ENCODE measurements around the gene STARD5.

Gene STARD5

DNA sequence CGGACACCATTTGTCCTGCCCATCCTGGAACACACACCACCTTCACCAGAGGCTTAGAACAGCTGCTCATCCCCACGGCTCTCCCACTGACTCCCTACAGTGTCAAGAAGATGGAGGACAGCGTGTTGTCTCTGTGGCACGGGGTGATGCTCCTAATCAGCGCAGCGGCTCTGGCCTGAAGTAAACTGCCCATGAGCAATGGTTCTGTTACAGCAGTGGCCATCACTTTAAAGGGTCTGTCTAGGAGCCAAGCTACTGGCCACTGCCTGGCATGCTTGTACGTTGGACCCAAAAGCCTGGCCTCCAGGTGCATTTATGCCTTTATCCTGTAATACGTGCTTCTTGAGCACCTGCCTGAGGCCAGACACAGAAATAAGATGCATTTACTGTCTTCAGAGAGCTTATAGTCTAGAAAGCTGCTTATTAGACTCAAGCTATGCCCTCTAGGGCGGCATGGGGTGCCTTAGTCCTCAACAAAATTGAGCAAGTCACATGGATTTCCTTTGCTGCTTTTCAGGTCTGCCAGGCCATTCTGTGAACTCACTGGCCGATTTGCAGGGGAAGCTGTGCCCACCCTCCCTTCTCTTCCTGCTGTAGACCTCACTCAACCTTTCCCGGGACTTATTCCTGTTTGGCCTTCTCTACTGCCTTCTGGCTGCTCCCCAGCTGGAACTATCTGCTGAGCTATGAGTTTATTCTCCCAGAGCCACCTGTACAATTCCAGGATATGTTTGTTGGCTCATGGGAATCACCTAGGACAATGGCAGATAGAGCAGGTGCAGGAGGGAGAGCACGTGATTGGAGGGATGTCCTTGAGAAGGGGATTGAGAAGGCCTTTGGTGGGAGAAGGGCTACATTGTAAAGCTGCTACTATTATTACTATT is 51.9 kb downstream of the STARD5 start:
- Histone ChIP-seq H3K9ac (ENCODE audit: low read length) (no peak overlapping the region), H3K9me3 (ENCODE audit: control insufficient read depth, low read length) (peaks cover 7% of the 10 kb centered on the region), H3K4me1 (ENCODE audit: control insufficient read depth, insufficient read depth, low read length) (peaks cover 13% of the 10 kb centered on the region), H3K27me3 (replicated peaks; ENCODE audit: control insufficient read depth, insufficient read depth, low read length) (no peaks in the 10 kb centered on the region), H3K4me3 (ENCODE audit: low read length) (no peak overlapping the region), H3K36me3 (ENCODE audit: control insufficient read depth, insufficient read depth, low read length, severe bottlenecking) (peaks cover 22% of the 10 kb centered on the region)
- DNase-seq (ENCODE audit: low read depth): no peak

DNA sequence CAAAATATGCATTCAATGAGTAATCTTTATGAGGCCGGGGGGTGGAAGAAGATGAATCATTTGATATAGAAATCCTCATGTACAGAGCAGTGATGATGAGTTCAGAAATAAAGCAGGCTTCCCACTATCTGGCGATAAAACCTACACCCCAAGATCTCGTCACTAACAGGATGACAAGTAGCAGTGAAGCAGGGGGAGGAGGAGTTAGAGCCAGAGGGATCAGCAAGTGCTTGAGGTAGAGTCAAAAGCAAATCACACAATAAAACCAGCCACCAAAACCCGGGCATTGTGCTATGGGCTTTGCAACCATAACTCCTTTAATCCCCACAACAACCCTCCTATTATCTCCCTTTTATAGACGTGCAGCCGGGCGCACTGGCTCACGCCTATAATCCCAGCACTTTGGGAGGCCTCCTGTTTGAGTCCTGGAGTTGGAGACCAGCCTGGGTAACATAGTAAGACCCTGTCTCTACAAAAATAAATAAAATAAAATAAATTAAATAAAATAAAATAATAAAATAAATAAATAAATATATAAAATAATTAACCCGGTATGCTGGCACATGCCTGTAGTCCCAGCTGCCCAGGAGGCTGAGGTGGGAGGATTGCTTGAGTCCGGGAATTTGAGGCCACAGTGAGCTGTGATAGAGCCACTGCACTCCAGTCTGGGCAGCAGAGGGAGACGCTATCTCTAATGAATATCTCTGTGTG is 53.0 kb downstream of the STARD5 start:
- Histone ChIP-seq H3K36me3 (ENCODE audit: control insufficient read depth, insufficient read depth, low read length, severe bottlenecking) (peaks cover 22% of the 10 kb centered on the region), H3K9me3 (ENCODE audit: control insufficient read depth, low read length) (no peaks in the 10 kb centered on the region), H3K4me1 (ENCODE audit: control insufficient read depth, insufficient read depth, low read length) (peaks cover 11% of the 10 kb centered on the region), H3K27me3 (replicated peaks; ENCODE audit: control insufficient read depth, insufficient read depth, low read length) (no peaks in the 10 kb centered on the region), H3K4me3 (ENCODE audit: low read length) (no peak overlapping the region), H3K9ac (ENCODE audit: low read length) (no peak overlapping the region)
- DNase-seq (ENCODE audit: low read depth): peak; percentile 25

DNA sequence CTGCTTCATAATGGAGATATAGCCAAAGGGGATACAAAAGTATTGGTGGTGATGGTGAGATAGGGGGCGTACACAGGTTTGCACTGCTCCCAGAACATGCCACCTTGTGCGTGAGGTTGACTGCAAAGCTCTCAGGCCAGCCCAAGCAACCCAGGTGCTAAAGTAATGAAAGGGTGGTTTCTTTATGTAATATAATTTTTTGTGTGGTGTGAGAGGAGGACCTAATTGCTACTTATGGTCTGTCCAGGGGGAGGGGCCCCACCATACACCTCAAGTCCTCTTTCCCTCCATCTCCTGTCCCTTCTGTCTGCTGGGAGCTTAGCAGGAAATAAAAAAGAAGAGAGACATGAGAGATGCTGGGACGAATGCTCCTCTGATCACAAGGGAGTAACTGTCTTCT is 53.8 kb downstream of the STARD5 start:
- H3K27me3 ChIP-seq (replicated peaks; ENCODE audit: control insufficient read depth, insufficient read depth, low read length): no peaks in the 10 kb centered on the region
- no peaks in the 10 kb centered on the region for H3K9me3 ChIP-seq (ENCODE audit: control insufficient read depth, low read length)
- H3K4me3 ChIP-seq (ENCODE audit: low read length): no peak overlapping the region
- DNase-seq (ENCODE audit: low read depth): no peak
- H3K36me3 ChIP-seq (ENCODE audit: control insufficient read depth, insufficient read depth, low read length, severe bottlenecking): peaks cover 22% of the 10 kb centered on the region
- H3K9ac ChIP-seq (ENCODE audit: low read length): no peak overlapping the region
- peaks cover 12% of the 10 kb centered on the region for H3K4me1 ChIP-seq (ENCODE audit: control insufficient read depth, insufficient read depth, low read length)

DNA sequence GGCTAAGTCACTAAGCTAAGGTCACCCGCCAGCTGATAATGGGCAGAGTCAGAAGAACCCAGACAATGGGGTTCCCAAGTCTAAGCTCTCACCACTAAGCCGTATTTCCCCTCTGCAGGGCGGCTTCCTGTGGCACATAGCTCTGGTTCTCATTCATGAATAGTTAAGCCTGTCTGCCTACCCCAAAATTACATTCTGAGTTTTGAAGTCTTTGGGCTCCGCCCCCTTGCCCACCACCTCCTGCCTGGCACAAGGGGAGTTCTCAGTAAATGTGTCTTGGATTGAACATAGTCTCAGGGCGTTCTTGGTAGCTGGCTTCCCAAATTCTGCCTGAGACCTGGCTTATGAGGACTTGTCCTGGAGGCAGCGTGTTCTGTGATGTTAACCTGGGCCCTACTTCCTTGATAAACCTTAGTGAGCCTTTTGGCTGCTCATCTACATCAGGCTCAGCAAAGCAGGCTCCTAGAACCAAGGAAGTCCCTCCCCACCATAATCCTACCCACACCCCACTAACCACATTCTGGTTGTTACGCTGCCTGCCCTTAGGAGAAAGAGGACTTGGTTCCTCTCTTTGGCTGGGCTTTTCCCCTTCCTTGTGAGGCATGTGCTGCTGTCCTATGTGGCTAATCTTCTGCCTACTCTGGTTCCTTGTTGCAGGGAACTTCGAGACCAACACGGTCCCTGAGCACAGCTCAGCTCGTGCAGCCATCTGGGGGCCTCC is 54.9 kb downstream of the STARD5 start:
- Histone ChIP-seq H3K4me3 (ENCODE audit: low read length) (no peak overlapping the region), H3K36me3 (ENCODE audit: control insufficient read depth, insufficient read depth, low read length, severe bottlenecking) (peaks cover 22% of the 10 kb centered on the region), H3K9me3 (ENCODE audit: control insufficient read depth, low read length) (no peaks in the 10 kb centered on the region), H3K27me3 (replicated peaks; ENCODE audit: control insufficient read depth, insufficient read depth, low read length) (no peaks in the 10 kb centered on the region), H3K9ac (ENCODE audit: low read length) (no peak overlapping the region), H3K4me1 (ENCODE audit: control insufficient read depth, insufficient read depth, low read length) (peaks cover 12% of the 10 kb centered on the region)
- no peak for DNase-seq (ENCODE audit: low read depth)

DNA sequence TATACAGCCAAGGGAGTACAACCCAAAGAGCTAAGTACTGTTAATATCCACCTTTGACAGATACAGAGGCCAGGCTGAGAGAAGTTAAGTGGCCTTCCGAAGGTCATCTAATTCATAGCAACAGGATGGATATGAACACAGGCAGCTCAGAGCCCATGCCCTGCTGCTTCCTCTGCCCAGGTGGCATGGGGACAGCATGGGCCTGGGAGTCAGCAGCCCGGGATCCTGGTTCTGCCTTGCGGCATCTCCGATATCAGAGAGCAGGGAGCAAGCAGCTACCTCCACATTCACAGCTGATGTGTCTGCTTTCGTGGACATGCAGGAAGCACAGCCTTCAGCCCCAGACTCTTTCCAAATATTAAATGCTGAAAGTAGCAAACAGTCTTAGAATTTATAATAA is 55.6 kb downstream of the STARD5 start:
- Histone ChIP-seq H3K36me3 (ENCODE audit: control insufficient read depth, insufficient read depth, low read length, severe bottlenecking) (peaks cover 21% of the 10 kb centered on the region), H3K4me3 (ENCODE audit: low read length) (no peak overlapping the region), H3K9me3 (ENCODE audit: control insufficient read depth, low read length) (no peaks in the 10 kb centered on the region), H3K4me1 (ENCODE audit: control insufficient read depth, insufficient read depth, low read length) (peaks cover 12% of the 10 kb centered on the region), H3K9ac (ENCODE audit: low read length) (no peak overlapping the region), H3K27me3 (replicated peaks; ENCODE audit: control insufficient read depth, insufficient read depth, low read length) (no peaks in the 10 kb centered on the region)
- DNase-seq (ENCODE audit: low read depth): no peak

DNA sequence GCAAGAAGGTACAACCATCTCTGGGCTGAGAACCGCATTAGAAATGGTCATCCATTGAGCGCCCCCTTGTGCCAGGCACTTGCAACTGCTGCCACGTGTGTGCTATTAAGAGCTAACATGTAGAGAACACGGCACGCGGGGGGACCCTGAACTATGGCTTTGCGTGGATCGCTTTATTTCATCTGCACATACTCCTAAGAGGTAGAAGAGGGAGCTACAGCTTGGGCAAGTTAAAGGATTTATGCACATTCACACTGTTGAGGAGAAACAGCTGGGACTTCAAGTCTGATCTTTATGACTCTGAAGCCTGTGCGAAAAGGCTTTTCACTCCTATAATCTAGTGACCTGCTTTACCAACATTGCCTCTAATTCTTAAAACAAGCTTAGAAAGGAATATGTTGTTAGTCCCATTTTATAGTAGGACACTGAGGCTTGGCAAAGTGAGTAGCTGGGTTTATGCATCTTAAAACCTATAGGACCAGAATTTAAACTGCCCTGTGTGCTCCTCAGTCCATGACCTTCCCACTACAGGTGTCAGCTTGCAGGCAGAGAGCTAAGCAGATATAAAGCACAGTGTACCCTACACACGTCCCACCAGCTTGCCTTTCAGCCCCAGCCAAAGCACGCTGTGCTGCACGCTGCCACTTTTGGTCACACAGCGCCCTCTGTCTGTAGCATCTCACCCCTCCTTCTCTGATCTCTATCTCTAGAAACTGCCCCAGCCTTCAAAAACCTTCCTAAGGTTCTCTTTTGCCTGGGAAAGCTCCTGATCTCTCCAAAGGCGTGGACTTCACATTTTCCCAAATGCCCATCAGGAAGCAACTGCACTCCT is 57.8 kb downstream of the STARD5 start:
- DNase-seq (ENCODE audit: low read depth): peak; percentile 94
- H3K4me1 ChIP-seq (ENCODE audit: control insufficient read depth, insufficient read depth, low read length): peaks cover 12% of the 10 kb centered on the region
- peaks cover 15% of the 10 kb centered on the region for H3K36me3 ChIP-seq (ENCODE audit: control insufficient read depth, insufficient read depth, low read length, severe bottlenecking)
- H3K9me3 ChIP-seq (ENCODE audit: control insufficient read depth, low read length): no peaks in the 10 kb centered on the region
- peak overlapping the region; percentile 51 for H3K9ac ChIP-seq (ENCODE audit: low read length)
- H3K27me3 ChIP-seq (replicated peaks; ENCODE audit: control insufficient read depth, insufficient read depth, low read length): no peaks in the 10 kb centered on the region
- no peak overlapping the region for H3K4me3 ChIP-seq (ENCODE audit: low read length)

DNA sequence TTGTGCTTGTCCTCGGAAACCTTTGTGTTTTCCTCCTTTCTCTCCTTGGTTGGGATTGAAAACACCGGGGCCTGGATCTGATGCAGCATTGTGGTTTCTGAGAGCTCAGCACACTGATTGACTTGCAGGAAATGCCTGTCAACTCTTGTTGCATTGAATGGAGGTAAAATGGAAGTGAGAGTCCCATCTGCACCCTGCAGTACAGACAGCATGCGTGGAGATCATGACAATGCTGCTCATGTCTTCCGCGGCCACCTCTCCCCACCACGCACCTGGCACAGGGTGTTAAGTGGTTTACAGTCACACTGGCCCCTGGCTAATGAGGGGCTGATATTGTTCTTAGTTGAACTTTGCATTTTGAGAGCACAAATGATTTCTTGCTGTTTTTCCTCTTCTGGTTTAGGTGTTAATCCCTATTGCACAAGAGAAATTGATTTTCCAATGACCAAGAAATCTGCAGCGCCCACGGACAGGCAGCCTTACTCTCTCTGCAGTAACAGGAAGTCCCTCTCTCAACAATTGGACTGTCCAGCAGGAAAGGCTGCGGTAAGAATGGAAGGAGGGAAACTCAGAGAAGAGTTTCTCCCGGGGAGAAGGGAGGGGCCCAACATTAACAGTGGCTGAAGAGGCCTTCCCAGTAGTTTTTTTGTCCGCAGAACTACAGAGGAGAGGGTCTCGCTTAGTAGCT is 58.5 kb downstream of the STARD5 start:
- H3K27me3 ChIP-seq (replicated peaks; ENCODE audit: control insufficient read depth, insufficient read depth, low read length): no peaks in the 10 kb centered on the region
- H3K9me3 ChIP-seq (ENCODE audit: control insufficient read depth, low read length): no peaks in the 10 kb centered on the region
- peak; percentile 13 for DNase-seq (ENCODE audit: low read depth)

DNA sequence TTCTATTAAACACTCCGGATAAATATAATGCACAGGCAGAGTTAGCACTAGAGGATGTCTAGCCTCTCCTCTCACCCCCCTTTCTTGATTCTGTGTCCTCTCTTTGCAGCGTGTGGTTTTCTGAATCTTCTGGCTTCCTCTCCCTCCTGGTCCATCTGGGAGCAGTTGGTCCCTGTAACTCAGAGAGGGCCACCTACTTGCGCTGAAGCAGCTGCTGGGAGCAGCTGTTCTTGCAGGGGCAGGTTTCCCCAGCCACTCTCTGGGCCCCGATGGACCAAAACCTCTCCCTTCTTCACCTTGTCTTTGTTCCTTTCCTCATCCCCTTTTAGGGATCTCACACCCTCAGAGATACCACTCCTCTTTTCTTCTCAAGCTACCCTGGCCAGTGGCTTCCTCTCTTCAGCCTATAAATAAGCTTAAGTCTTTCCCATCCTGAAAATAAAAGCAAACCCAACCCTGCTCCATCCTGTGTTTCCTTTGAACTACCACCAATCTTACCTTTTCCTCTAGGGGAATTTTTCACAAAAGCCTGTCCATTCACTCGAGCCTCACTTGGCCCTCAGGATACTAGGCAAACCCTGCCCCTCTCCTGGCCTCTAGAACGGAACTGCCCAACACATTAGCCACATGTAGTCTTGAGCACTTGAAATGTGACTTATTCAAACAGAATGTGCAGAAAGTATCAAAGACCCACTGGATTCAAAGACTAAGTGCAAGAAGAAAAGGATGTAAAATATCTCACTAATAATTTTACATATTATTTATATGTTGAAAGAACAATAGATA is 59.7 kb downstream of the STARD5 start:
- no peaks in the 10 kb centered on the region for H3K27me3 ChIP-seq (replicated peaks; ENCODE audit: control insufficient read depth, insufficient read depth, low read length)
- no peak overlapping the region for H3K9ac ChIP-seq (ENCODE audit: low read length)
- H3K4me3 ChIP-seq (ENCODE audit: low read length): no peak overlapping the region
- DNase-seq (ENCODE audit: low read depth): peak; percentile 51
- H3K9me3 ChIP-seq (ENCODE audit: control insufficient read depth, low read length): no peaks in the 10 kb centered on the region
- peaks cover 12% of the 10 kb centered on the region for H3K4me1 ChIP-seq (ENCODE audit: control insufficient read depth, insufficient read depth, low read length)
- peaks cover 6% of the 10 kb centered on the region for H3K36me3 ChIP-seq (ENCODE audit: control insufficient read depth, insufficient read depth, low read length, severe bottlenecking)

More for the DNA sequence above, 58.5 kb downstream of the STARD5 start:
- Histone ChIP-seq H3K4me3 (ENCODE audit: low read length) (no peak overlapping the region), H3K36me3 (ENCODE audit: control insufficient read depth, insufficient read depth, low read length, severe bottlenecking) (peaks cover 15% of the 10 kb centered on the region), H3K9ac (ENCODE audit: low read length) (peak overlapping the region; percentile 26), H3K4me1 (ENCODE audit: control insufficient read depth, insufficient read depth, low read length) (peaks cover 12% of the 10 kb centered on the region)

DNA sequence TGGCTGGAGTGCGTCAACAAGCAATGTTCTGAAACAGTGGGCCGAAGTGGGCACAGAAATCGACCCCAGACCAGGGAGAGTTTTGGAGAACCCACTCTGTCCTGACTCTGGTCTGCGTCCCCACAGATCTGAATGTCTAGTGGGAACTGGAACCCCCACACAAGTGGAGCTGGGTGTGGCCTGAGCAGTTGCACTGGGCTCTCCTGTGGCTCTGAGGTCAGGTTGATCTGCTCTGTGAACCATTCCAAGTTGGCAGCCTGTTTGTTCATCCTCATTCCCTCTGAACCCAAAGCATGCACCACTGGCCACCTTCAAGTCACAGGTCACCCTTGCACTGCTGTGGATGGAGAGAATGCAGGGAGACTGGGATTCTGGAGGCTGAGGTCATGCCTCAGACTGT is 60.5 kb downstream of the STARD5 start:
- H3K36me3 ChIP-seq (ENCODE audit: control insufficient read depth, insufficient read depth, low read length, severe bottlenecking): peaks cover 6% of the 10 kb centered on the region
- no peak for DNase-seq (ENCODE audit: low read depth)
- peaks cover 12% of the 10 kb centered on the region for H3K4me1 ChIP-seq (ENCODE audit: control insufficient read depth, insufficient read depth, low read length)
- H3K9me3 ChIP-seq (ENCODE audit: control insufficient read depth, low read length): no peaks in the 10 kb centered on the region
- no peak overlapping the region for H3K4me3 ChIP-seq (ENCODE audit: low read length)
- no peaks in the 10 kb centered on the region for H3K27me3 ChIP-seq (replicated peaks; ENCODE audit: control insufficient read depth, insufficient read depth, low read length)
- H3K9ac ChIP-seq (ENCODE audit: low read length): no peak overlapping the region

Data from adipocyte (in vitro differentiated cells).